ENCODE data around the gene PCNX2.

PCNX2 gene

GRCh38 chr1:232951180-232951579 lies 344.3 kb downstream of the PCNX2 start:
- Histone ChIP-seq H3K36me3 (ENCODE audit: insufficient read depth, insufficient read length, low read length) (peaks cover 3% of the 10 kb centered on the region), H3K4me1 (ENCODE audit: insufficient read depth, insufficient read length) (no peaks in the 10 kb centered on the region), H3K9me3 (ENCODE audit: insufficient read depth, low read length) (no peaks in the 10 kb centered on the region), H3K27me3 (ENCODE audit: insufficient read depth, insufficient read length) (no peaks in the 10 kb centered on the region), H3K9ac (ENCODE audit: insufficient read length, low read depth) (peak overlapping the region; percentile 76), H3K4me3 (ENCODE audit: insufficient read length, low read depth) (peak overlapping the region; percentile 71)
- DNase-seq (ENCODE audit: low read depth, low spot score): peak; percentile 27
- no peak for TF ChIP-seq ZNF274 (IDR thresholded peaks at IDR 0.05; ENCODE audit: low read depth, low read length)
- no peak for TF ChIP-seq SUZ12 (IDR thresholded peaks at IDR 0.05; ENCODE audit: extremely low read depth, insufficient read depth, insufficient read length)
- TF ChIP-seq YY1 (IDR thresholded peaks at IDR 0.05; ENCODE audit: insufficient read depth, insufficient read length): no peak

DNA sequence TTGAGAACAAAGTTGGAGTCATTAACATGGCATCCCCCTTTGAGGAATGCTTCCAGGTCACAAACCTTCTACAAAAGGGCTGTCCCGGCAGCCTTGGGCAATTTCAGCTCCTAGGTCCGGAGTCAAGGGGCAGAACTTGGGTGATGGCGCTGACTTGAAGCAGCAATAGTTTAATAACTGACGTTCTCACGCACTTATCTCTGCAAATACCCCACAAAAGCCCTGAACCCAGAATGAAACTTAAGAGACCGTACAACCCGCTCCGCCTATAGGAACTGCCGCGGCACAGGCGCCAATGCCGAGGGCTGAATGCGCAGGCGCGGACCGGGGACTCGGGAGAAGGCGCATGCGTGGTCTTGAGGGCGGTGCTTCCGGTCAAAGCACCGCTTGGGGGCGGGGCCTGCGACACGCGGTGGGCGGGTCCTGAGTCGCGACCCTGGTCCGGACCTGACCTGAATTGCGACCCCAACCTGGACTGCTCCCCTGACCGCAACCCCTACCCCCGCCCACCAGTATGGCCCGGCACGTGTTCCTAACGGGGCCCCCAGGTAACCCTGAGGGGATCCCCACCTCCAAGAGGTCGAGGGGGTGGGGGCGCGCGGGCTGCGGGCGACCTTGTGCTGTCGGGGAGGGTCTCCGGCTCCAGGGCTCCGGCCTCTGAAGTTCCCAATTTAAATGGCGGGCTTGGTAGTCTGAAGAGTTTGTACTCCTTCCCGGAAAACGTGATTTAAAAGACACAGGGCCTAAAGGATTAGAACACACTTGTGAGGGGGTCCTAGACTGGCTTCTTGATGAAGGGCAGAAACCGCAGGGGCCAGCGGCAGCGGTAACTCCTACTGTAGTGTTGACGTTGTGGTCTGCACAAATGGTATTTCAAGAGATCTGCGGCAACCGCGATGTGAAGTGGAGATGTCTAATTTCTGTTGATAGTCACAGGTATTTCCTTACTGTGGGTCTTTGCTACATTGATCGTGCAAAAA lies 345.0 kb downstream of the PCNX2 start, which contains the start of gene NTPCR:
Gene NTPCR, plus strand, starts transcription at position 415 of the 980 bp plus-strand sequence. Its CDS starts 100 bp downstream, at position 515.
- Histone ChIP-seq H3K9me3 (ENCODE audit: insufficient read depth, low read length) (no peaks in the 10 kb centered on the region), H3K4me1 (ENCODE audit: insufficient read depth, insufficient read length) (no peaks in the 10 kb centered on the region), H3K27me3 (ENCODE audit: insufficient read depth, insufficient read length) (no peaks in the 10 kb centered on the region), H3K4me3 (ENCODE audit: insufficient read length, low read depth) (peak within 1 kb of the TSS; percentile 71), H3K9ac (ENCODE audit: insufficient read length, low read depth) (peak within 1 kb of the TSS; percentile 82), H3K36me3 (ENCODE audit: insufficient read depth, insufficient read length, low read length) (no peaks in the 10 kb centered on the region)
- DNase-seq (ENCODE audit: low read depth, low spot score): peak; percentile 95
- peak; percentile 38 for TF ChIP-seq YY1 (IDR thresholded peaks at IDR 0.05; ENCODE audit: insufficient read depth, insufficient read length)
- TF ChIP-seq ZNF274 (IDR thresholded peaks at IDR 0.05; ENCODE audit: low read depth, low read length): no peak

DNA sequence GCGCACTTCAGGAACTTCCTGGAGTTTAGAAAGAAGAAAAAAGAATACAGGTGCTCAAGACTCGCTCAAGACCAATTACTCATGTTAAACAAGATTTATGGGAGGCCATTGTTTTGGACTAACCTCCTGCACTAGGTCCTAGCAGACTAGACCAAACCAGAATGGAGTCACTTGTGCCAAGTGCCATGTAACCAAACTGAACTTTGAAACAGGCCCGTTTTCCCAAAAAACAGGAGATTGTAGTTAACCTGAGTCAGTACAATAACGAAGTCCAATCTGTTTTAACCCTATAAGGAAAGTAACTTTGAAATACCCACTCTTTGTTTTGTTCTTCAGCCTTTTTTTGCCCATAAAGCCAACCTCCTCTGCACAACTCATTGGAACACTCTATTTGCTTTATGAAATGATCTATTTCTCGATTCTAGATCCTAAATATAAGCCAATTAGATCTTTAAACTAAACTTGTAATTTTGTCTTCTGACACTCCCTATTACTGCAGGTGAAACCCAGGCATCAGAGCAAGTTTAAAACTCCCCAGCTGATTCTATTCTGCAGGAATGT lies 345.8 kb downstream of the PCNX2 start:
- Histone ChIP-seq H3K4me1 (ENCODE audit: insufficient read depth, insufficient read length) (no peaks in the 10 kb centered on the region), H3K27me3 (ENCODE audit: insufficient read depth, insufficient read length) (no peaks in the 10 kb centered on the region), H3K9ac (ENCODE audit: insufficient read length, low read depth) (peak overlapping the region; percentile 82), H3K4me3 (ENCODE audit: insufficient read length, low read depth) (peak overlapping the region; percentile 71), H3K9me3 (ENCODE audit: insufficient read depth, low read length) (no peaks in the 10 kb centered on the region), H3K36me3 (ENCODE audit: insufficient read depth, insufficient read length, low read length) (no peaks in the 10 kb centered on the region)
- TF ChIP-seq YY1 (IDR thresholded peaks at IDR 0.05; ENCODE audit: insufficient read depth, insufficient read length): no peak
- no peak for TF ChIP-seq ZNF274 (IDR thresholded peaks at IDR 0.05; ENCODE audit: low read depth, low read length)
- no peak for TF ChIP-seq SUZ12 (IDR thresholded peaks at IDR 0.05; ENCODE audit: extremely low read depth, insufficient read depth, insufficient read length)
- no peak for DNase-seq (ENCODE audit: low read depth, low spot score)

GRCh38 chr1:232944347-232944746 lies 351.2 kb downstream of the PCNX2 start:
- no peaks in the 10 kb centered on the region for H3K27me3 ChIP-seq (ENCODE audit: insufficient read depth, insufficient read length)
- DNase-seq (ENCODE audit: low read depth, low spot score): no peak
- no peaks in the 10 kb centered on the region for H3K9me3 ChIP-seq (ENCODE audit: insufficient read depth, low read length)
- H3K36me3 ChIP-seq (ENCODE audit: insufficient read depth, insufficient read length, low read length): no peaks in the 10 kb centered on the region
- H3K4me1 ChIP-seq (ENCODE audit: insufficient read depth, insufficient read length): no peaks in the 10 kb centered on the region
- H3K9ac ChIP-seq (ENCODE audit: insufficient read length, low read depth): no peak overlapping the region
- TF ChIP-seq SUZ12 (IDR thresholded peaks at IDR 0.05; ENCODE audit: extremely low read depth, insufficient read depth, insufficient read length) (no peak), ZNF274 (IDR thresholded peaks at IDR 0.05; ENCODE audit: low read depth, low read length) (no peak), YY1 (IDR thresholded peaks at IDR 0.05; ENCODE audit: insufficient read depth, insufficient read length) (no peak)
- no peak overlapping the region for H3K4me3 ChIP-seq (ENCODE audit: insufficient read length, low read depth)

GRCh38 chr1:232943679-232944252 lies 351.8 kb downstream of the PCNX2 start:
- H3K4me1 ChIP-seq (ENCODE audit: insufficient read depth, insufficient read length): no peaks in the 10 kb centered on the region
- DNase-seq (ENCODE audit: low read depth, low spot score): no peak
- H3K9ac ChIP-seq (ENCODE audit: insufficient read length, low read depth): no peak overlapping the region
- no peak overlapping the region for H3K4me3 ChIP-seq (ENCODE audit: insufficient read length, low read depth)
- H3K27me3 ChIP-seq (ENCODE audit: insufficient read depth, insufficient read length): no peaks in the 10 kb centered on the region
- no peaks in the 10 kb centered on the region for H3K36me3 ChIP-seq (ENCODE audit: insufficient read depth, insufficient read length, low read length)
- no peaks in the 10 kb centered on the region for H3K9me3 ChIP-seq (ENCODE audit: insufficient read depth, low read length)
- TF ChIP-seq SUZ12 (IDR thresholded peaks at IDR 0.05; ENCODE audit: extremely low read depth, insufficient read depth, insufficient read length): no peak
- TF ChIP-seq YY1 (IDR thresholded peaks at IDR 0.05; ENCODE audit: insufficient read depth, insufficient read length): no peak
- TF ChIP-seq ZNF274 (IDR thresholded peaks at IDR 0.05; ENCODE audit: low read depth, low read length): no peak

- Histone ChIP-seq H3K9ac (ENCODE audit: insufficient read length, low read depth) (no peak overlapping the region), H3K36me3 (ENCODE audit: insufficient read depth, insufficient read length, low read length) (no peaks in the 10 kb centered on the region), H3K9me3 (ENCODE audit: insufficient read depth, low read length) (no peaks in the 10 kb centered on the region), H3K27me3 (ENCODE audit: insufficient read depth, insufficient read length) (no peaks in the 10 kb centered on the region), H3K4me3 (ENCODE audit: insufficient read length, low read depth) (no peak overlapping the region), H3K4me1 (ENCODE audit: insufficient read depth, insufficient read length) (no peaks in the 10 kb centered on the region)
- TF ChIP-seq YY1 (IDR thresholded peaks at IDR 0.05; ENCODE audit: insufficient read depth, insufficient read length) (no peak), ZNF274 (IDR thresholded peaks at IDR 0.05; ENCODE audit: low read depth, low read length) (no peak), SUZ12 (IDR thresholded peaks at IDR 0.05; ENCODE audit: extremely low read depth, insufficient read depth, insufficient read length) (no peak)
- no peak for DNase-seq (ENCODE audit: low read depth, low spot score)
These were observed 352.9 kb downstream of the PCNX2 start for GRCh38 chr1:232942413-232943294.
